K562 (cell line): ENCODE results near the gene PA2G4. TPM values are rescaled to one million over a fixed set of nuclear protein-coding genes. Genes with fewer than 3 reads are reported as not detected.

Experiments
- ATAC-seq: fragments of 200-7000 bp; cut with Tn5 transposase; 3 replicates; pipeline ENCODE4 v1.9.1; 2020; ENCODE audit warnings: moderate library complexity
- BruUV-seq: library from RNA; stranded (reverse); fragments of 400-500 nt; replicated peaks from 2 replicates; lab custom pipeline; 2021; lab: Mats Ljungman, UMichigan
- CTCF ChIA-PET: fragments of 300-600 bp; formaldehyde crosslinking; extraction: SDS; loops from one replicate; lab custom pipeline; 2021; ENCODE audit warnings: low intra/inter-chr PET ratio; lab: Yijun Ruan, JAX
- POLR2A ChIA-PET: fragments of 300-600, 350-650 bp; sonication (Branson Sonifier 250); formaldehyde crosslinking; extraction: SDS; loops from one replicate; lab custom pipeline; 2021; ENCODE audit warnings: antibody characterized with exemption, inconsistent platforms; lab: Yijun Ruan, JAX
- DNase-seq, 4 experiments: peaks; one replicate each; pipeline versions ENCODE4 v3.0.0 to v3.0.0-alpha.2; 2011 to 2018; ENCODE audit warnings: low spot score in 3 of 4, mixed read lengths in 3 of 4; ENCODE audit errors: extremely low read depth in 1 of 4
- FAIRE-seq: peaks from 2 replicates; lab custom pipeline; 2011; peaks lifted over from hg19 to GRCh38; lab: Jason Lieb, UNC
- H2AFZ ChIP-seq: 2 replicates; pipeline ENCODE4 v1.6.0; 2011; ENCODE audit warnings: low read depth, low read length, control low read depth, inconsistent platforms
- H3K27ac ChIP-seq: fragments of 200-600 bp; 3 replicates; pipeline ENCODE4 v1.8.0; 2011; ENCODE audit warnings: low read depth, mild to moderate bottlenecking, control low read depth, inconsistent platforms, low read length, moderate library complexity, mixed read lengths; ENCODE audit errors: extremely low read depth
- H3K27me3 ChIP-seq, 2 experiments: fragments of 300-600 bp in 1 of 2; 2 replicates in 1 of 2; 3 replicates in 1 of 2; pipeline versions ENCODE4 v1.6.0 to v1.8.0; 2011; ENCODE audit warnings: inconsistent platforms in 2 of 2, low read length in 2 of 2, mild to moderate bottlenecking in 1 of 2, mixed read lengths in 1 of 2, moderate library complexity in 1 of 2; ENCODE audit not compliant: control insufficient read depth in 2 of 2, insufficient read depth in 2 of 2
- H3K36me3 ChIP-seq: fragments of 300-600 bp; 3 replicates; pipeline ENCODE4 v1.8.0; 2011; ENCODE audit warnings: mild to moderate bottlenecking, low read length, inconsistent platforms; ENCODE audit not compliant: control insufficient read depth, insufficient read depth
- H3K4me1 ChIP-seq, 2 experiments: fragments of 200-600 bp in 1 of 2; replicated peaks in 1 of 2; 2 replicates in 1 of 2; 3 replicates in 1 of 2; pipeline versions ENCODE4 v1.5.1 to v1.8.0; 2011; ENCODE audit warnings: inconsistent platforms in 2 of 2, low read length in 2 of 2, mild to moderate bottlenecking in 1 of 2, mixed read lengths in 1 of 2, moderate library complexity in 1 of 2; ENCODE audit not compliant: control insufficient read depth in 2 of 2, insufficient read depth in 2 of 2
- H3K4me2 ChIP-seq: 2 replicates; pipeline ENCODE4 v1.6.1; 2011; ENCODE audit warnings: low read length, control low read depth, inconsistent platforms, mixed read lengths; ENCODE audit not compliant: insufficient read depth
- H3K4me3 ChIP-seq: fragments of 200-600 bp; sonication (generic), shearing (Covaris generic); 2 replicates; pipeline ENCODE4 v1.5.1; 2016; ENCODE audit warnings: control low read depth, inconsistent platforms
- H3K79me2 ChIP-seq: fragments of 200-600 bp; 3 replicates; pipeline ENCODE4 v1.8.0; 2011; ENCODE audit warnings: low read length, inconsistent platforms; ENCODE audit not compliant: control insufficient read depth, insufficient read depth
- H3K9ac ChIP-seq, 2 experiments: 2 replicates each; pipeline versions ENCODE4 v1.6.0 to v1.6.1; 2011; ENCODE audit warnings: low read depth in 2 of 2, low read length in 2 of 2, control low read depth in 1 of 2, inconsistent platforms in 1 of 2, mild to moderate bottlenecking in 1 of 2, mixed read lengths in 1 of 2; ENCODE audit not compliant: insufficient read depth in 1 of 2
- H3K9me1 ChIP-seq: one replicate; pipeline ENCODE4 v1.6.0; 2011; ENCODE audit warnings: inconsistent platforms, mild to moderate bottlenecking, low read length, moderate library complexity; ENCODE audit not compliant: control insufficient read depth, insufficient read depth
- H3K9me3 ChIP-seq: replicated peaks from 2 replicates; pipeline ENCODE4 v1.5.1; 2011; ENCODE audit warnings: low read depth, low read length, inconsistent platforms; ENCODE audit not compliant: control insufficient read depth, insufficient read depth
- H4K20me1 ChIP-seq: replicated peaks from 2 replicates; pipeline ENCODE4 v1.6.1; 2011; ENCODE audit warnings: low read length, inconsistent platforms, mixed read lengths; ENCODE audit not compliant: control insufficient read depth, insufficient read depth
- KAT7 ChIP-seq: sonication (generic); formaldehyde crosslinking; IDR thresholded peaks from 2 replicates; pipeline ENCODE4 v1.8.0; 2022; ENCODE audit warnings: missing genetic modification reagents, mild to moderate bottlenecking, borderline replicate concordance
- KAT8 ChIP-seq: fragments of 450-650 bp; IDR thresholded peaks from 2 replicates; pipeline ENCODE4 v1.6.1; 2016; ENCODE audit warnings: low read depth, mild to moderate bottlenecking
- NFE2 ChIP-seq: IDR thresholded peaks from 2 replicates; pipeline ENCODE4 v1.6.1; 2014; ENCODE audit warnings: antibody characterized with exemption, low read depth
- POU5F1 ChIP-seq: fragments of 150-350 bp; IDR thresholded peaks from 2 replicates; pipeline ENCODE4 v1.6.1; 2014; ENCODE audit warnings: borderline replicate concordance, low read length, low read depth, mild to moderate bottlenecking; ENCODE audit not compliant: partially characterized antibody
- RREB1 ChIP-seq: fragments of 250-450 bp; sonication (Bioruptor Pico); IDR thresholded peaks from 2 replicates; pipeline ENCODE4 v1.4.0; 2020
- TCF7 ChIP-seq: sonication (generic); IDR thresholded peaks from 2 replicates; pipeline ENCODE4 v1.6.1; 2016; ENCODE audit warnings: antibody characterized with exemption, borderline replicate concordance
- TEAD2 ChIP-seq: fragments of 450-650 bp; IDR thresholded peaks from 2 replicates; pipeline ENCODE4 v1.6.1; 2016; ENCODE audit warnings: missing genetic modification characterization, control low read depth, missing compliant biosample characterization
- ZBED1 ChIP-seq: IDR thresholded peaks from 2 replicates; pipeline ENCODE4 v1.6.1; 2014
- ZNF354B ChIP-seq: fragments of 250-450 bp; sonication (Bioruptor Pico); IDR thresholded peaks from 2 replicates; pipeline ENCODE4 v1.4.0; 2020
- WGBS: fragments of 100-300 bp; shearing (Covaris generic); methylation state at CpG from one replicate; pipeline ENCODE4 v1.1.6; 2016; ENCODE audit warnings: low coverage, mixed read lengths; ENCODE audit not compliant: insufficient coverage; ENCODE audit errors: missing lambda C conversion rate; 5-methylcytosine and 5-hydroxymethylcytosine counted together
- in situ Hi-C: fragments of 300-500 bp; cut with MboI; formaldehyde crosslinking; loops from 4 replicates; pipeline ENCODE4 v1.15.0; 2018; ENCODE audit warnings: inconsistent platforms, mixed read lengths
- intact Hi-C: fragments of 100-400 bp; cut with micrococcal nuclease; formaldehyde crosslinking; loops from 2 replicates; pipeline ENCODE4 v1.14.2; 2022
- polyA plus RNA-seq, 8 experiments: library from polyadenylated mRNA; depleted of rRNA in 4 of 8; stranded (reverse) in 5 of 8; unstranded in 3 of 8; fragments of >200 nt; fragmentation: Nextera tagmentation in 2 of 8; fragmentation: Illumina TruSeq in 1 of 8; extraction: Ambion mirVana in 2 of 8; extraction: Trizol in 1 of 8; gene quantifications; 2 replicates each; pipeline versions ENCODE4 v1.2.1 to v1.2.3, GENCODE V29; 2011 to 2014; ENCODE audit warnings: inconsistent platforms in 1 of 8, missing spikeins in 1 of 8
- total RNA-seq, 7 experiments: library from RNA; depleted of rRNA in 6 of 7; stranded (reverse); fragments of >200 nt in 6 of 7; fragmentation: Illumina TruSeq in 2 of 7; extraction: Trizol in 2 of 7; gene quantifications; 2 replicates each; pipeline versions ENCODE4 v1.2.1 to v1.2.3, GENCODE V29; 2011 to 2021; ENCODE audit warnings: low replicate concordance in 1 of 7
- TF ChIP-seq, protein P1 (sequence below): IDR thresholded peaks from 2 replicates; pipeline ENCODE4 v1.6.1; 2011; ENCODE audit warnings: borderline replicate concordance, low read depth, mild to moderate bottlenecking, moderate library complexity, low read length; ENCODE audit not compliant: insufficient read depth, poor library complexity, severe bottlenecking
- TF ChIP-seq, protein P2 (sequence below): fragments of 250-450 bp; sonication (Bioruptor Pico); IDR thresholded peaks from 2 replicates; pipeline ENCODE4 v1.5.0; 2020; ENCODE audit warnings: mild to moderate bottlenecking, borderline replicate concordance

PA2G4 gene
- total and polyA plus RNA-seq, 9 of the 15 experiments (the other 6 are each of a cell fraction or from before 2014, with no cell fraction given), result 230 to 925 (median 638) TPM

GRCh38 chr12:56062996-56063395 lies 41.4 kb upstream of the PA2G4 start (continued):
- TF ChIP-seq, protein P1, sequence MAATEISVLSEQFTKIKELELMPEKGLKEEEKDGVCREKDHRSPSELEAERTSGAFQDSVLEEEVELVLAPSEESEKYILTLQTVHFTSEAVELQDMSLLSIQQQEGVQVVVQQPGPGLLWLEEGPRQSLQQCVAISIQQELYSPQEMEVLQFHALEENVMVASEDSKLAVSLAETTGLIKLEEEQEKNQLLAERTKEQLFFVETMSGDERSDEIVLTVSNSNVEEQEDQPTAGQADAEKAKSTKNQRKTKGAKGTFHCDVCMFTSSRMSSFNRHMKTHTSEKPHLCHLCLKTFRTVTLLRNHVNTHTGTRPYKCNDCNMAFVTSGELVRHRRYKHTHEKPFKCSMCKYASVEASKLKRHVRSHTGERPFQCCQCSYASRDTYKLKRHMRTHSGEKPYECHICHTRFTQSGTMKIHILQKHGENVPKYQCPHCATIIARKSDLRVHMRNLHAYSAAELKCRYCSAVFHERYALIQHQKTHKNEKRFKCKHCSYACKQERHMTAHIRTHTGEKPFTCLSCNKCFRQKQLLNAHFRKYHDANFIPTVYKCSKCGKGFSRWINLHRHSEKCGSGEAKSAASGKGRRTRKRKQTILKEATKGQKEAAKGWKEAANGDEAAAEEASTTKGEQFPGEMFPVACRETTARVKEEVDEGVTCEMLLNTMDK, result no peak

- BruUV-seq, result no TSS peak
- H3K79me2 ChIP-seq, result no peaks in the 10 kb centered on the region
- no peaks in the 10 kb centered on the region; a peak in 1 of 5 replicates for H3K4me1 ChIP-seq
- H3K27me3 ChIP-seq, result no peaks in the 10 kb centered on the region
- no peaks in the 10 kb centered on the region for H3K36me3 ChIP-seq
- CTCF ChIA-PET, result no interaction called here
- no peaks in the 10 kb centered on the region for H3K9me1 ChIP-seq
- H3K27ac ChIP-seq, result no peak overlapping the region
- no peaks in the 10 kb centered on the region for H4K20me1 ChIP-seq
- intact Hi-C loops, result no loop called here
- POLR2A ChIA-PET, result no interaction called here
- in situ Hi-C loops, result no loop called here
- no peak for ATAC-seq
- no peak for FAIRE-seq
- no peaks in the 10 kb centered on the region for H3K9me3 ChIP-seq
- 35% methylated on average over 4 of the region's 4 CpGs for WGBS
- H3K4me2 ChIP-seq, result no peak overlapping the region
- no peak for DNase-seq
- H3K9ac ChIP-seq, result no peak overlapping the region
- no peak overlapping the region for H2AFZ ChIP-seq
- H3K4me3 ChIP-seq, result no peak overlapping the region
- TF ChIP-seq KAT8 (no peak), RREB1 (CRISPR knock-in tag) (no peak), ZBED1 (no peak), ZNF354B (CRISPR knock-in tag) (no peak), NFE2 (no peak), TCF7 (no peak), POU5F1 (no peak), TEAD2 (tag) (no peak), KAT7 (CRISPR knock-in tag) (no peak)
- TF ChIP-seq, protein P2, sequence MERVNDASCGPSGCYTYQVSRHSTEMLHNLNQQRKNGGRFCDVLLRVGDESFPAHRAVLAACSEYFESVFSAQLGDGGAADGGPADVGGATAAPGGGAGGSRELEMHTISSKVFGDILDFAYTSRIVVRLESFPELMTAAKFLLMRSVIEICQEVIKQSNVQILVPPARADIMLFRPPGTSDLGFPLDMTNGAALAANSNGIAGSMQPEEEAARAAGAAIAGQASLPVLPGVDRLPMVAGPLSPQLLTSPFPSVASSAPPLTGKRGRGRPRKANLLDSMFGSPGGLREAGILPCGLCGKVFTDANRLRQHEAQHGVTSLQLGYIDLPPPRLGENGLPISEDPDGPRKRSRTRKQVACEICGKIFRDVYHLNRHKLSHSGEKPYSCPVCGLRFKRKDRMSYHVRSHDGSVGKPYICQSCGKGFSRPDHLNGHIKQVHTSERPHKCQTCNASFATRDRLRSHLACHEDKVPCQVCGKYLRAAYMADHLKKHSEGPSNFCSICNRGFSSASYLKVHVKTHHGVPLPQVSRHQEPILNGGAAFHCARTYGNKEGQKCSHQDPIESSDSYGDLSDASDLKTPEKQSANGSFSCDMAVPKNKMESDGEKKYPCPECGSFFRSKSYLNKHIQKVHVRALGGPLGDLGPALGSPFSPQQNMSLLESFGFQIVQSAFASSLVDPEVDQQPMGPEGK (CRISPR knock-in tag), result no peak
Observed at GRCh38 chr12:56071648-56072047, 32.7 kb upstream of the PA2G4 start.
